ENCODE measurements around the gene OSBP2. TPM values are rescaled to one million over a fixed set of nuclear protein-coding genes. Genes with fewer than 3 reads are reported as not detected.

The OSBP2 gene
- total and polyA plus RNA-seq, 2 experiments from 2014 or later: 2.1 to 2.9 TPM

- TF ChIP-seq POLR2AphosphoS5 (IDR thresholded peaks at IDR 0.05; ENCODE audit: low read depth) (no peak), JUNB (IDR thresholded peaks at IDR 0.05; ENCODE audit: unreplicated experiment) (no peak)
Measured at GRCh38 chr22:30908051-30908461, 213.4 kb downstream of the OSBP2 start (continued).

- Mint-ChIP-seq H3K9me3 (no peaks in the 10 kb centered on the region), H3K4me1 (no peaks in the 10 kb centered on the region), H3K36me3 (ENCODE audit: low read depth) (peaks cover 17% of the 10 kb centered on the region), H3K4me3 (no peak overlapping the region), H3K27me3 (ENCODE audit: insufficient read depth, low read depth, poor library complexity) (peaks cover under 1% of the 10 kb centered on the region), H3K27ac (no peak overlapping the region)
- ATAC-seq (no peak), DNase-seq (ENCODE audit: low spot score) (no peak)
- H4K20me1 ChIP-seq (replicated peaks; ENCODE audit: insufficient read depth): no peaks in the 10 kb centered on the region; the same call in 1 of the 2 replicates
- no peak overlapping the region for H3K27ac ChIP-seq (ENCODE audit: low read depth)
- H3K79me2 ChIP-seq (replicated peaks; ENCODE audit: insufficient read depth): no peaks in the 10 kb centered on the region
- H3K4me2 ChIP-seq: no peak overlapping the region
- no peak overlapping the region for H2AFZ ChIP-seq
- TF ChIP-seq ZNF331 (CRISPR knock-in tag; IDR thresholded peaks at IDR 0.05; ENCODE audit: low read depth) (no peak), CTCF (conservative IDR thresholded peaks at IDR 0.05; ENCODE audit: low read depth in 2 of 2) (no peak), POLR2AphosphoS5 (IDR thresholded peaks at IDR 0.05; ENCODE audit: low read depth) (no peak), STAT1 (IDR thresholded peaks at IDR 0.05; ENCODE audit: unreplicated experiment) (no peak), EZH2phosphoT487 (IDR thresholded peaks at IDR 0.05; ENCODE audit: unreplicated experiment) (no peak), REST (IDR thresholded peaks at IDR 0.05; ENCODE audit: unreplicated experiment) (no peak), EZH2 (IDR thresholded peaks at IDR 0.05; ENCODE audit: low read depth, unreplicated experiment) (no peak), NANOG (IDR thresholded peaks at IDR 0.05; ENCODE audit: borderline replicate concordance) (no peak), ETS1 (IDR thresholded peaks at IDR 0.05) (no peak), JUNB (IDR thresholded peaks at IDR 0.05; ENCODE audit: unreplicated experiment) (no peak), ZNF462 (CRISPR knock-in tag; IDR thresholded peaks at IDR 0.05) (no peak), ZNF114 (CRISPR knock-in tag; IDR thresholded peaks at IDR 0.05) (no peak), CREB1 (CRISPR knock-in tag; IDR thresholded peaks at IDR 0.05; ENCODE audit: low read depth) (no peak)
- peaks cover 28% of the 10 kb centered on the region for H3K36me3 ChIP-seq (ENCODE audit: insufficient read depth)
- no peaks in the 10 kb centered on the region for H3F3A ChIP-seq (replicated peaks; ENCODE audit: low read depth)
- no peaks in the 10 kb centered on the region for H3K9me2 ChIP-seq (ENCODE audit: insufficient read depth)
- no peaks in the 10 kb centered on the region for H3K4me1 ChIP-seq (ENCODE audit: insufficient read depth)
- no peaks in the 10 kb centered on the region for H3K27me3 ChIP-seq (ENCODE audit: insufficient read depth)
- H3K4me3 ChIP-seq: no peak overlapping the region
Measured at GRCh38 chr22:30909306-30909705, 214.6 kb downstream of the OSBP2 start.
